Measurements from ENCODE around the gene MICAL3. TPM values are rescaled to one million over a fixed set of nuclear protein-coding genes. Genes with fewer than 3 reads are reported as not detected.

MICAL3 gene
- polyA plus RNA-seq, 1 donor from 2014 or later, result 28.1 TPM

DNA sequence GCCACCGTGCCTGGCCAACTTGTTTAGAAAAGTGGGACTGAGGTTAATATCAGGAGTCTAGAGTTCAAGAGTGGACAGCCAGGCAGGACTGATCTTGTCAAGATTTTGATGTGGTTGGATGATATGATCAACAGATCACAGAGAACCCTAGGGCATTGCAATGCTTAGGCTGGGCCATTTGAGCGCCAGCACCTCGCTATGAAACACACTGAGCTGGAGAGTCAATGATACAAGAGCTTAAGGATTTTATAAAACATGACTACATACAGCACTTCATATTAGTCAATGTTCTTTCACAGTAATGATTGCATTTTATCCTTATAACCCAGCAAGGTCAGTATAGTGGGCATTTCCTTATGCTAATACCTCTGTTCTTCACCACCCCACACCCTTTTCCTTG is 38.1 kb upstream of the MICAL3 start:
- Histone ChIP-seq H3K79me2 (replicated peaks; ENCODE audit: insufficient read depth, low read length) (no peaks in the 10 kb centered on the region), H3K4me3 (ENCODE audit: low read length) (no peak overlapping the region), H3K27ac (ENCODE audit: low read length) (no peak overlapping the region), H2AFZ (ENCODE audit: low read depth, low read length) (no peak overlapping the region), H3K36me3 (ENCODE audit: insufficient read depth, low read length) (no peaks in the 10 kb centered on the region), H3K9me3 (ENCODE audit: low read length) (no peaks in the 10 kb centered on the region), H3K27me3 (ENCODE audit: insufficient read depth, low read depth, low read length) (no peaks in the 10 kb centered on the region), H4K20me1 (ENCODE audit: insufficient read depth) (no peaks in the 10 kb centered on the region), H3K4me2 (ENCODE audit: low read length) (no peak overlapping the region), H3K9ac (ENCODE audit: low read length) (no peak overlapping the region), H3K9me2 (ENCODE audit: insufficient read depth, low read length) (no peaks in the 10 kb centered on the region), H3F3A (ENCODE audit: insufficient read depth, low read length, poor library complexity, severe bottlenecking) (no peaks in the 10 kb centered on the region)
- TF ChIP-seq MXI1 (conservative IDR thresholded peaks at IDR 0.05; ENCODE audit: poor library complexity, severe bottlenecking) (no peak), RAD21 (conservative IDR thresholded peaks at IDR 0.05) (no peak), EZH2 (IDR thresholded peaks at IDR 0.05; ENCODE audit: borderline replicate concordance, insufficient read depth, low read length, poor library complexity, severe bottlenecking) (no peak), TAF1 (IDR thresholded peaks at IDR 0.05; ENCODE audit: low read depth) (no peak), POLR2AphosphoS5 (IDR thresholded peaks at IDR 0.05) (no peak), EP300 (conservative IDR thresholded peaks at IDR 0.05; ENCODE audit: poor library complexity, severe bottlenecking) (no peak), REST (IDR thresholded peaks at IDR 0.05; ENCODE audit: borderline replicate concordance) (no peak), SMC3 (conservative IDR thresholded peaks at IDR 0.05; ENCODE audit: poor library complexity) (no peak)
- TF ChIP-seq, protein P1, sequence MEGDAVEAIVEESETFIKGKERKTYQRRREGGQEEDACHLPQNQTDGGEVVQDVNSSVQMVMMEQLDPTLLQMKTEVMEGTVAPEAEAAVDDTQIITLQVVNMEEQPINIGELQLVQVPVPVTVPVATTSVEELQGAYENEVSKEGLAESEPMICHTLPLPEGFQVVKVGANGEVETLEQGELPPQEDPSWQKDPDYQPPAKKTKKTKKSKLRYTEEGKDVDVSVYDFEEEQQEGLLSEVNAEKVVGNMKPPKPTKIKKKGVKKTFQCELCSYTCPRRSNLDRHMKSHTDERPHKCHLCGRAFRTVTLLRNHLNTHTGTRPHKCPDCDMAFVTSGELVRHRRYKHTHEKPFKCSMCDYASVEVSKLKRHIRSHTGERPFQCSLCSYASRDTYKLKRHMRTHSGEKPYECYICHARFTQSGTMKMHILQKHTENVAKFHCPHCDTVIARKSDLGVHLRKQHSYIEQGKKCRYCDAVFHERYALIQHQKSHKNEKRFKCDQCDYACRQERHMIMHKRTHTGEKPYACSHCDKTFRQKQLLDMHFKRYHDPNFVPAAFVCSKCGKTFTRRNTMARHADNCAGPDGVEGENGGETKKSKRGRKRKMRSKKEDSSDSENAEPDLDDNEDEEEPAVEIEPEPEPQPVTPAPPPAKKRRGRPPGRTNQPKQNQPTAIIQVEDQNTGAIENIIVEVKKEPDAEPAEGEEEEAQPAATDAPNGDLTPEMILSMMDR (IDR thresholded peaks at IDR 0.05; ENCODE audit: poor library complexity, severe bottlenecking), result no peak

- Histone ChIP-seq H3K9me2 (ENCODE audit: insufficient read depth, low read length) (no peaks in the 10 kb centered on the region), H3K36me3 (ENCODE audit: insufficient read depth, low read length) (no peaks in the 10 kb centered on the region), H3F3A (ENCODE audit: insufficient read depth, low read length, poor library complexity, severe bottlenecking) (no peaks in the 10 kb centered on the region), H3K27me3 (ENCODE audit: insufficient read depth, low read depth, low read length) (no peaks in the 10 kb centered on the region), H3K79me2 (replicated peaks; ENCODE audit: insufficient read depth, low read length) (no peaks in the 10 kb centered on the region), H4K20me1 (ENCODE audit: insufficient read depth) (no peaks in the 10 kb centered on the region), H3K4me3 (ENCODE audit: low read length) (no peak overlapping the region), H3K9me3 (ENCODE audit: low read length) (no peaks in the 10 kb centered on the region), H3K9ac (ENCODE audit: low read length) (no peak overlapping the region), H3K4me2 (ENCODE audit: low read length) (no peak overlapping the region), H3K27ac (ENCODE audit: low read length) (no peak overlapping the region), H2AFZ (ENCODE audit: low read depth, low read length) (no peak overlapping the region)
- no peak for TF ChIP-seq POLR2AphosphoS5 (IDR thresholded peaks at IDR 0.05)
- no peak for TF ChIP-seq SMC3 (conservative IDR thresholded peaks at IDR 0.05; ENCODE audit: poor library complexity)
- no peak for TF ChIP-seq TAF1 (IDR thresholded peaks at IDR 0.05; ENCODE audit: low read depth)
- no peak for TF ChIP-seq EZH2 (IDR thresholded peaks at IDR 0.05; ENCODE audit: borderline replicate concordance, insufficient read depth, low read length, poor library complexity, severe bottlenecking)
- no peak for TF ChIP-seq MXI1 (conservative IDR thresholded peaks at IDR 0.05; ENCODE audit: poor library complexity, severe bottlenecking)
- TF ChIP-seq REST (IDR thresholded peaks at IDR 0.05; ENCODE audit: borderline replicate concordance), result no peak
- TF ChIP-seq, protein P1 (IDR thresholded peaks at IDR 0.05; ENCODE audit: poor library complexity, severe bottlenecking), result no peak
- no peak for TF ChIP-seq RAD21 (conservative IDR thresholded peaks at IDR 0.05)
- TF ChIP-seq EP300 (conservative IDR thresholded peaks at IDR 0.05; ENCODE audit: poor library complexity, severe bottlenecking), result no peak
Observed at GRCh38 chr22:18060646-18061620, 36.6 kb upstream of the MICAL3 start.

Data from neural cell (in vitro differentiated cells).